Stomach (tissue), 9 donors: ENCODE data around the gene SMYD3. TPM values are rescaled to one million over a fixed set of nuclear protein-coding genes. Genes with fewer than 3 reads are reported as not detected.

Source experiments
- DNase-seq, 2 donors: peaks; one replicate each; pipeline versions ENCODE4 v3.0.0 to v3.0.0-alpha.2; 2013 to 2019
- H3K27ac ChIP-seq, 5 donors: fragments of 200-600 bp in 4 of 5; sonication (generic) in 4 of 5; one replicate each; pipeline ENCODE4 v1.5.1; 2013 to 2019; ENCODE audit warnings: mild to moderate bottlenecking in 1 of 5, moderate library complexity in 1 of 5
- H3K27me3 ChIP-seq, 3 donors: fragments of 200-600 bp; sonication (generic); one replicate each; pipeline ENCODE4 v1.5.1; 2017 to 2019; ENCODE audit warnings: mixed run types in 1 of 3
- H3K36me3 ChIP-seq, 4 donors: fragments of 200-600 bp; sonication (generic); 1 replicate in 3 of 4; 2 replicates in 1 of 4; pipeline ENCODE4 v1.5.1; 2016 to 2019
- H3K4me1 ChIP-seq, 4 donors: fragments of 200-600 bp; sonication (generic); one replicate each; pipeline ENCODE4 v1.5.1; 2016 to 2019
- H3K4me3 ChIP-seq, 4 donors: fragments of 200-600 bp; sonication (generic) in 3 of 4; one replicate each; pipeline ENCODE4 v1.5.1; 2016 to 2019; ENCODE audit warnings: mild to moderate bottlenecking in 1 of 4
- H3K9me3 ChIP-seq, 4 donors: fragments of 200-600 bp; sonication (generic); one replicate each; pipeline ENCODE4 v1.5.1; 2016 to 2019
- CTCF ChIP-seq, 7 experiments: fragments of 450-650 bp in 4 of 7; fragments of 200-600 bp in 3 of 7; sonication (generic) in 3 of 7; IDR thresholded peaks; one replicate each; pipeline ENCODE4 v1.5.1; 2016 to 2019; ENCODE audit warnings: antibody characterized with exemption in 7 of 7, control low read depth in 2 of 7, mild to moderate bottlenecking in 1 of 7
- EP300 ChIP-seq: sonication (generic); formaldehyde crosslinking; IDR thresholded peaks from one replicate; pipeline ENCODE4 v1.6.1; 2017; ENCODE audit warnings: antibody characterized with exemption
- POLR2A ChIP-seq, 4 donors: fragments of 450-650 bp; IDR thresholded peaks; one replicate each; pipeline ENCODE4 v1.6.1; 2016; ENCODE audit warnings: antibody characterized with exemption in 4 of 4, control low read depth in 2 of 4, mild to moderate bottlenecking in 1 of 4, moderate library complexity in 1 of 4
- POLR2AphosphoS5 ChIP-seq, 3 donors: sonication (generic); formaldehyde crosslinking; IDR thresholded peaks; one replicate each; pipeline ENCODE4 v1.6.1; 2016; ENCODE audit warnings: antibody characterized with exemption in 3 of 3
- WGBS, 5 donors: extraction: QIAGEN DNeasy Blood & Tissue Kit in 3 of 5; methylation state at CpG; one replicate each; pipeline versions ENCODE4 v1.1.5 to v1.1.7; 2013 to 2018; 5-methylcytosine and 5-hydroxymethylcytosine counted together
- intact Hi-C: fragments of 100-400 bp; cut with DNase I; formaldehyde crosslinking; loops from one replicate; pipeline ENCODE4 v1.15.1; 2023; ENCODE audit warnings: low total_unique reads
- polyA plus RNA-seq, 3 donors: library from polyadenylated mRNA; stranded (reverse); fragments of 200-250 nt; gene quantifications; one replicate each; pipeline ENCODE4 v1.2.3, GENCODE V29; 2013
- total RNA-seq, 5 donors: library from RNA; depleted of rRNA; stranded (reverse); fragments of >200 nt; gene quantifications; one replicate each; pipeline versions ENCODE4 v1.1.0 to v1.2.3, GENCODE V29; 2014 to 2016
- donor health status: healthy with polysubstance abuse.
- donor health status: Bipolar disorder and iron deficiency.
- donor health status: healthy.

Gene SMYD3
- total and polyA plus RNA-seq, 8 donors = 6.4 to 196 (median 27.8) TPM

DNA sequence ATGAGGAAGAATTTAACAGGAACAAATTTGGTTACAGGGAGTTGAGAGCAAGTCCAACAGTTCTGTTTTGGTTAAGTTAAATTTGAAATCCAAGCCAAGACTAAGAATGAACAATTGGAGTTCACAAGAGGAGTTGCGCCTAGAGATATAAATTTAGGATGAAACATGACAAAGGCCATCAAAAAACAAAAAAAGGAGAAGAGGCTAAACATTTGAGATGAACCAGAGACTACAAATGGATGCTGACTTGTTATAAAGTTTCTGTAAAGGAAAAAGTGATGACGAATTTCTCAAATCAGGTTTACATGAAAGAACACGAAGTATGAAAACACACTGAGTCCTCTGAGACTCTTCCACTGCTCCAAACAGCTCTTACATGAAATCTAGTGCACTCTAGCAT, 575.6 kb downstream of the SMYD3 start:
- peak in 1 of 2 donors; percentile 8 for DNase-seq
- TF ChIP-seq CTCF (IDR thresholded peaks at IDR 0.05) (no peak), POLR2A (IDR thresholded peaks at IDR 0.05) (no peak), EP300 (no peak), POLR2AphosphoS5 (IDR thresholded peaks at IDR 0.05) (no peak)
- Histone ChIP-seq H3K4me3 (no peak overlapping the region), H3K27me3 (no peaks in the 10 kb centered on the region), H3K9me3 (no peaks in the 10 kb centered on the region), H3K36me3 (peaks cover 0 to 17% (median 5%) of the 10 kb centered on the region in 4 donors), H3K27ac (no peak overlapping the region), H3K4me1 (no peaks in the 10 kb centered on the region)
- WGBS, 5 donors = 85 to 95% (median 92%) methylated on average over 3 of the region's 3 CpGs
- intact Hi-C loops = no loop called here

- Histone ChIP-seq H3K9me3 (no peaks in the 10 kb centered on the region), H3K27ac (no peak overlapping the region), H3K36me3 (peaks cover 0 to 17% (median 5%) of the 10 kb centered on the region in 4 donors), H3K4me3 (no peak overlapping the region), H3K27me3 (no peaks in the 10 kb centered on the region), H3K4me1 (no peaks in the 10 kb centered on the region)
- DNase-seq = no peak
- intact Hi-C loops = no loop called here
- TF ChIP-seq CTCF (IDR thresholded peaks at IDR 0.05) = no peak
- TF ChIP-seq EP300 = no peak
- WGBS, 5 donors = 94 to 99% (median 97%) methylated on average over 7 of the region's 7 CpGs
Measured at GRCh38 chr1:245929224-245929623, 577.9 kb downstream of the SMYD3 start.

DNA sequence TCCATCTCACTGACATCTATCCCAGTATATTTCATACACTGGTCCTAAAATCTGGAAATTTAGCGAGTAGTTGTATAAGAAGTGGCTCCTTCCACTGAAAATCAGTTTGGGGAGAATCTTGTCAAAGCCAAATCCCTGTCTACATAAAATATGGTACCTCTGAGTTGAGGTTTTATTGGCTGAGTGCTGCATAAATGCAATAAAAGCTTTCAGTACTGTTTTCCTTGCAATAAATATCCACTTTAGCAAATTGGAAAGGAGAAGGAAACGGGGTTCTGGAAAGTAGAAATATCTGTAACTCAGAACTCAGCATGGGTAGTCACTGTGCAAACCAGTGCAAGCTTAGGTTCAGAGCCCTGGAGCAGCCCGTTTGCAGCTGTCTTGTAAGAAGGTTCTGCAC, 580.2 kb downstream of the SMYD3 start:
- TF ChIP-seq POLR2A (IDR thresholded peaks at IDR 0.05) (no peak), CTCF (IDR thresholded peaks at IDR 0.05) (no peak), EP300 (no peak), POLR2AphosphoS5 (IDR thresholded peaks at IDR 0.05) (no peak)
- H3K4me3 ChIP-seq = no peak overlapping the region
- DNase-seq = no peak

GRCh38 chr1:245923215-245923614, 583.9 kb downstream of the SMYD3 start:
- no peak for TF ChIP-seq POLR2AphosphoS5 (IDR thresholded peaks at IDR 0.05)
- TF ChIP-seq EP300 = no peak
- TF ChIP-seq POLR2A (IDR thresholded peaks at IDR 0.05) = no peak
- TF ChIP-seq CTCF (IDR thresholded peaks at IDR 0.05) = no peak
- H3K4me1 ChIP-seq = no peaks in the 10 kb centered on the region
- DNase-seq = no peak
- intact Hi-C loops = no loop called here
- H3K27me3 ChIP-seq = no peaks in the 10 kb centered on the region
- 80 to 86% (median 81%) methylated on average over 7 of the region's 7 CpGs for WGBS, 5 donors
- peaks cover 0 to 11% (median 2%) of the 10 kb centered on the region in 4 donors for H3K36me3 ChIP-seq
- H3K4me3 ChIP-seq = no peak overlapping the region
- H3K9me3 ChIP-seq = no peaks in the 10 kb centered on the region
- no peak overlapping the region for H3K27ac ChIP-seq

More for the DNA sequence above, 580.2 kb downstream of the SMYD3 start:
- H3K27me3 ChIP-seq = no peaks in the 10 kb centered on the region
- no peaks in the 10 kb centered on the region for H3K9me3 ChIP-seq
- intact Hi-C loops = no loop called here
- no peak overlapping the region for H3K27ac ChIP-seq
- 89 to 95% (median 92%) methylated on average over 3 of the region's 3 CpGs for WGBS, 5 donors
- H3K36me3 ChIP-seq = peaks cover 0 to 17% (median 5%) of the 10 kb centered on the region in 4 donors
- H3K4me1 ChIP-seq = no peaks in the 10 kb centered on the region
